RPMI8226 (cell line): Measurements from ENCODE around the gene CGB5.
A peak's percentile ranks its signal among the peaks of the same experiment; 100 is the strongest.
"Not testable (repeated sequence)": the region's sequence is repeated elsewhere in the genome, so short reads cannot be mapped to it uniquely, and the experiment has no call there.

ENCODE experiments used
- DNase-seq: peaks from one replicate; pipeline ENCODE4 v3.0.0-alpha.2; 2015

Gene CGB5

DNA sequence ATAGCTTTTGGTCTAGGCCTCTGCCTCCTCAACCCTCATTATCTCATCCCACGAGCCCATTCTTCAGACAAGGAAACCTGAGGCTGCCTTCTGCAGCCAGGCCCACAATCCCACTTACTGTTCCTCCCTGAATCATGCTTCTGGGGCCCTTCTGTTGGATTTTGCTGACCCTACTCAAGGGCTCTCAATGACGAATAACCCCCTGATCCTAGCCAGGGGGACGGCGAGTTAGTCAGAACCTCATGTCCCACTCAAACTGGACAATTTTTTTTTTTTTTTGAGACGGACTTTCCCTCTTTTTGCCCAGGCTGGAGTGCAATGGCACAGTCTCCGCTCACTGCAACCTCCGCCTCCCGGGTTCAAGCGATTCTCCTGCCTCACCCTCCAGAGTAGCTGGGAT lies 21.5 kb upstream of the CGB5 start:
- DNase-seq = no peak

DNA sequence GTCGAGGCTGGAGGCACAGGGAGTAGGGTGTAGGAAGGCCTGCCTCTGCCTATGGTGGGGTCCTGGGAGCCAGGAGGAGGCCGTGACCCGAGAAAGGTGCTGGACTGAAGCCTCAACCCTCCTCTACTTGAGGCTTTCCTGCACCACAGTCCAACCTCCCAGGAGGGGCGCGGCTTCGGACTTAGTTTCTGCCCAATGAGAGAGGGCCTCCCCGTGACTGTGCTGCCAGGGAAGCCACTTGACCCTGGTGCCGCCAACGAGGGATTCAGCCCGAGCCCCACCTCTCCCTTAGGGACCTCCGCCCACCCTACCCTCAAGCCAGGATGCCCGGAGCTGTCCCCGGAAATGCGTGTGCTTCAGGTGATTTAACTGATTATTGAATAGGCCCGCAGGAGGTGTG lies 19.4 kb upstream of the CGB5 start, which contains the start of gene CGB3:
Gene CGB3, minus strand, starts transcription at position 101 of the 400 bp plus-strand sequence. CDS start 362 bp downstream, outside the sequence.
- not testable (repeated sequence) for DNase-seq

DNA sequence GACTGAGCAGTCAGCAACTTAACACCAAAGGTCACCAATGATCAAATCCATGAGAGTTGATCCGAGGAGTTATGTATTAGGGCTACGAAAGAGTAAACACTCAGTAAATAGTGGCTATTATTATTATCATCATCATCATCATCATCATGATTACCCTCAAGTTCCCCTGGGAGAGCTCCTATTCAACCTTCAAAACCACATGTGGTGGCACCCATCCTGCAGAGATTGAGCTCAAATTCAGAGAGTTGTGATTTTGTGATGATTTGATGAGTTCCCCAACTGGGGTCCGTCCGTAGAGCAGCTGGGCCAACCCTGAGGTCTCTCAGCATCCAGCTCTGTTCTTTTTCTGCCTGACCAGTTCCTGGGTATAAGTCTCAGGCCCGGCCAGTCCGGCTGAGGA lies 18.6 kb upstream of the CGB5 start:
- DNase-seq = not testable (repeated sequence)

DNA sequence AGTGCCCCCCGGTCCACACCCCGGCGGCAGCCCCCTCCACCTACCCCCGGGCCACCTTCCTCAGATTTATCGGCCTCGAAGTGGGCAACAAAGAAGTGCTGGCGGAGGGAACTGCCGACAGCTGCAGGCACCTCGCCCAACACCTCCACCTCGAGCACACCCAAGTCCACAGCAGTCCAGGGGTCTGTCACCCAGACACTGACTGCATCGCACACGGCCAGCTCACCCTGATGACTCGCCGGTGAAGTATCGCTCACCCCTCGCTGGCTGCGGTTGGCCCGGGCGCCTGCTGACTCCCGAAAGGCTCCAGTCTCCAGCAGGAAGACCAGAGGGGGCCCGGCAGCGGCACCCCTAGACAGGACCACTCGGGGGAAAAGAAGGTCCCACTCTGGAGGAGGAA lies 18.0 kb upstream of the CGB5 start:
- not testable (repeated sequence) for DNase-seq

DNA sequence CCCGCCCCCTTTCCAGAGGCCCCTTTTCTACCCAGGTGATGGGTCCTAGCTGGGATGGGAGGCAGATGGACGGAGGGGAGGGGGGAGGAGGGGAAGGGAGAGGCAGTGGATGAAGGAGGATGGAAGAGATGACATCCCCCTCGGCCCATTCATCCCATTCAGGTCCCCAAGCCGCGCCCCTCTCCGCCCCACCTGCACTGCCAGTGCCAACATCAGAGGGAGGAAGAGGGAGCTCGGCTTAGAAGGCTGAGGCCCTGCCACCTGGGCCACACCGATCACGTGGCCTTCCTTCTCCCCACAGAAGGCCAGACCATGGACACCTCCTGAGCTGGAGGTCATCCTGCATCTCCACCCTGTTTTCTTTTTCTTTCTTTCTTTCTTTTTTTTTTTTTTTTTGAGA lies 15.0 kb upstream of the CGB5 start:
- not testable (repeated sequence) for DNase-seq

DNA sequence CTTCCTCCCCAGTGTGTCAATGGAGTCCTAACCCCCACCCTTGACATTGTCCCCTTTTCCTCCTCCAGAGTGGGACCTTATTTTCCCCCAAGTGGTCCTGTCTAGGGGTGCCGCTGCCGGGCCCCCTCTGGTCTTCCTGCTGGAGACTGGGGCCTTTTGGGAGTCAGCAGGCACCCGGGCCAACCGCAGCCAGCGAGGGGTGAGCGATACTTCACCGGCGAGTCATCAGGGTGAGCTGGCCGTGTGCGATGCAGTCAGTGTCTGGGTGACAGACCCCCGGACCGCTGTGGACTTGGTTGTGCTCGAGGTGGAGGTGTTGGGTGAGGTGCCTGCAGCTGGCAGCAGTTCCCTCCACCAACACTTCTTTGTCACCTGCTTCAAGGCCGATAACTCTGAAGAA lies 13.9 kb upstream of the CGB5 start:
- not testable (repeated sequence) for DNase-seq

DNA sequence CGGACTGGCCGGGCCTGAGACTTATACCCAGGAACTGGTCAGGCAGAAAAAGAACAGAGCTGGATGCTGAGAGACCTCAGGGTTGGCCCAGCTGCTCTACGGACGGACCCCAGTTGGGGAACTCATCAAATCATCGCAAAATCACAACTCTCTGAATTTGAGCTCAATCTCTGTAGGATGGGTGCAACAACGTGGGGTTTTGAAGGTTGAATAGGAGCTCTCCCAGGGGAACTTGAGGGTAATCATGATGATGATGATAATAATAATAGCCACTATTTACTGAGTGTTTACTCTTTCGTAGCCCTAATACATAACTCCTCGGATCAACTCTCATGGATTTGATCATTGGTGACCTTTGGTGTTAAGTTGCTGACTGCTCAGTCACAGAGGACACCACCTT lies 13.3 kb upstream of the CGB5 start:
- DNase-seq = not testable (repeated sequence)

DNA sequence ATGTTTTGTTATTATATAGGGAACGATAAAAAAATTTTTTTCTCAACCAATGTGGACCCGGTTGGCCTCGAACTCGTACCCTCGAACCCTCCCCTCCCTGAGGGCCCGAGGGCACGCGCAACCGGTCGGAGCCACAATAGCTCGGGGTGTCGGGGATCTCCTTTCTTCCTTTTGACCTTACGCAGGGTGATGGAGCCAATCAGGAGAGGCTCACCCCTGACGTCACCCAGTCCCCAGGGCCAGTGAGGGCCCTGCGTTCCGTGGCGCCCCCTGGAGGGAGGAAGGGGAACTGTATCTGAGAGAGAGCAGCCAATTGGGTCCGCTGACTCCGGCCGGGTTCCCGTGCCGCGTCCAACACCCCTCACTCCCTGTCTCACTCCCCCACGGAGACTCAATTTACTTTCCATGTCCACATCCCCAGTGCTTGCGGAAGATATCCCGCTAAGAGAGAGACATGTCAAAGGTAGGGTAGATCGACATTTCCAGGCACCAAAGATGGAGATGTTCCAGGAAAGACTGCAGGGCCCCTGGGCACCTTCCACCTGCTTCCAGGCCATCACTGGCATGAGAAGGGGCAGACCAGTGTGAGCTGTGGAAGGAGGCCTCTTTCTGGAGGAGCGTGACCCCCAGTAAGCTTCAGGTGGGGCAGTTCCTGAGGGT lies 11.9 kb upstream of the CGB5 start, which contains the start of gene CGB2:
Gene CGB2, plus strand, starts transcription at position 249 of the 660 bp plus-strand sequence. Its CDS starts 206 bp downstream, at position 455.
- peak; percentile 40 for DNase-seq

DNA sequence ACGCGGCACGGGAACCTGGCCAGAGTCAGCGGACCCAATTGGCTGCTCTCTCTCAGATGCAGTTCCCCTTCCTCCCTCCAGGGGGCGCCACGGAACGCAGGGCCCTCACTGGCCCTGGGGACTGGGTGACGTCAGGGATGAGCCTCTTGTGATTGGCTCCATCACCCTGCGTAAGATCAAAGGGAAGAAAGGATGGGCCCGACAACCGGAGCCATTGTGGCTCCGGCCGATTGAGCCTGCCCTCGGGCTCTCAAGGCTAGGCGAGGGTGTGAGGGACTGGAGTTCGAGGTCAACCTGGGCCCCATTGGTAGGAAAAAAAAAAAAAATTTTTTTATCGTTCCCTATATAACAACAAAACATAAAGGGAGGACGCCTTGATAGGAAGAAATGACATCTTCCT lies 6.8 kb upstream of the CGB5 start, which contains the start of gene CGB1:
Gene CGB1, minus strand, starts transcription at position 81 of the 400 bp plus-strand sequence. CDS start 184 bp downstream, outside the sequence.
- DNase-seq = not testable (repeated sequence)

DNA sequence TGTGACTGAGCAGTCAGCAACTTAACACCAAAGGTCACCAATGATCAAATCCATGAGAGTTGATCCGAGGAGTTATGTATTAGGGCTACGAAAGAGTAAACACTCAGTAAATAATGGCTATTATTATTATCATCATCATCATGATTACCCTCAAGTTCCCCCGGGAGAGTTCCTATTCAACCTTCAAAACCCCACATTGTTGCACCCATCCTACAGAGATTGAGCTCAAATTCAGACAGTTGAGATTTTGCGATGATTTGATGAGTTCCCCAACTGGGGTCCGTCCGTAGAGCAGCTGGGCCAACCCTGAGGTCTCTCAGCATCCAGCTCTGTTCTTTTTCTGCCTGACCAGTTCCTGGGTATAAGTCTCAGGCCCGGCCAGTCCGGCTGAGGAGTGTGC lies 5.5 kb upstream of the CGB5 start:
- DNase-seq = not testable (repeated sequence)

DNA sequence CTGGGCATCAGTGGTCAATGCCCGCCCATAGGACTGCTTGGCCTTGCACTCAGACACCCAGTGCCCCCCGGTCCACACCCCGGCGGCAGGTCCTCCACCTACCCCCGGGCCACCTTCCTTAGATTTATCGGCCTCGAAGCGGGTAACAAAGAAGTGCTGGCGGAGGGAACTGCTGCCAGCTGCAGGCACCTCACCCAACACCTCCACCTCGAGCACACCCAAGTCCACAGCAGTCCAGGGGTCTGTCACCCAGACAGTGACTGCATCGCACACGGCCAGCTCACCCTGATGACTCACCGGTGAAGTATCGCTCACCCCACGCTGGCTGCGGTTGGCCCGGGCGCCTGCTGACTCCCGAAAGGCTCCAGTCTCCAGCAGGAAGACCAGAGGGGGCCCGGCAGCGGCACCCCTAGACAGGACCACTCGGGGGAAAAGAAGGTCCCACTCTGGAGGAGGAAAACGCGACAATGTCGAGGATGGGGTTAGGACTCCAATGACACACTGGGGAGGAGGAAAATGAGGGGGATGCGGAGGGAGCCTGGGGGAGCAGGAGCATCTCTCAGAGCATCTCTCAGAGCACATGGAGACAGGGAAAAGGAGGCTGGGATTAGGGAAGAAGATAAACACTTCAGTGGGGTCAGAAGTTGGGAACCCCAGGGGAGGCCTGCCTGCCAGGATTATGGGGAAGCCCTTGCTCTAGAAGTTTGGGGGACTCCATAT lies 4.9 kb upstream of the CGB5 start:
- not testable (repeated sequence) for DNase-seq

DNA sequence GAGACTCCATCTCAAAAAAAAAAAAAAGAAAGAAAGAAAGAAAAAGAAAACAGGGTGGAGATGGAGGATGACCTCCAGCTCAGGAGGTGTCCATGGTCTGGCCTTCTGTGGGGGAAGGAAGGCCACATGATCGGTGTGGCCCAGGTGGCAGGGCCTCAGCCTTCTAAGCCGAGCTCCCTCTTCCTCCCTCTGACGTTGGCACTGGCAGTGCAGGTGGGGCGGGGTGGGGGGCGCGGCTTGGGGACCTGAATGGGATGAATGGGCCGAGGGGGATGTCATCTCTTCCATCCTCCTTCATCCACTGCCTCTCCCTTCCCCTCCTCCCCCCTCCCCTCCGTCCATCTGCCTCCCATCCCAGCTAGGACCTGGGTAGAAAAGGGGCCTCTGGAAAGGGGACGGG lies 3.9 kb upstream of the CGB5 start:
- DNase-seq = not testable (repeated sequence)

DNA sequence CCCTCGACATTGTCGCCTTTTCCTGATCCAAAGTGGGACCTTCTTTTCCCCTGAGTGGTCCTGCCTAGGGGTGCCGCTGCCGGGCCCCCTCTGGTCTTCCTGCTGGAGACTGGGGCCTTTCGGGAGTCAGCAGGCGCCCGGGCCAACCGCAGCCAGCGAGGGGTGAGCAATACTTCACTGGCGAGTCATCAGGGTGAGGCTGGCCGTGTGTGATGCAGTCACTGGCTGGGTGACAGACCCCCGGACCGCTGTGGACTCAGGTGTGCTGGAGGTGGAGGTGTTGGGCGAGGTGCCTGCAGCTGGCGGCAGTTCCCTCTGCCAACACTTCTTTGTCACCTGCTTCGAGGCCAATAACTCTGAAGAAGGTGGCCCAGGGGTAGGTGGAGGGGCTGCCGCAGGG lies 1.5 kb upstream of the CGB5 start:
- no peak for DNase-seq

DNA sequence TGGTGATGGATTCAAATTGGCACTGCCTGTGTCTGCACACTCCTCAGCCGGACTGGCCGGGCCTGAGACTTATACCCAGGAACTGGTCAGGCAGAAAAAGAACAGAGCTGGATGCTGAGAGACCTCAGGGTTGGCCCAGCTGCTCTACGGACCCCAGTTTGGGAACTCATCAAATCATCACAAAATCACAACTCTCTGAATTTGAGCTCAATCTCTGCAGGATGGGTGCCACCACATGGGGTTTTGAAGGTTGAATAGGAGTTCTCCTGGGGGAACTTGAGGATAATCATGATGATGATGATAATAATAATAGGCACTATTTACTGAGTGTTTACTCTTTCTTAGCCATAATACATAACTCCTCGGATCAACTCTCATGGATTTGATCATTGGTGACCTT lies 982 bp upstream of the CGB5 start:
- DNase-seq = not testable (repeated sequence)

DNA sequence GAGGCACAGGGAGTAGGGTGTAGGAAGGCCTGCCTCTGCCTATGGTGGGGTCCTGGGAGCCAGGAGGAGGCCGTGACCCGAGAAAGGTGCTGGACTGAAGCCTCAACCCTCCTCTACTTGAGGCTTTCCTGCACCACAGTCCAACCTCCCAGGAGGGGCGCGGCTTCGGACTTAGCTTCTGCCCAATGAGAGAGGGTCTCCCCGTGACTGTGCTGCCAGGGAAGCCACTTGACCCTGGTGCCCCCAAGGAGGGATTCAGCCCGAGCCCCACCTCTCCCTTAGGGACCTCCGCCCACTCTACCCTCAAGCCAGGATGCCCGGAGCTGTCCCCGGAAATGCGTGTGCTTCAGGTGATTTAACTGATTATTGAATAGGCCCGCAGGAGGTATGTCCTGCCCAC lies 5.4 kb downstream of the CGB5 start, which contains the start of gene CGB8:
Gene CGB8, minus strand, starts transcription at position 101 of the 400 bp plus-strand sequence. CDS start 372 bp downstream, outside the sequence.
- not testable (repeated sequence) for DNase-seq

DNA sequence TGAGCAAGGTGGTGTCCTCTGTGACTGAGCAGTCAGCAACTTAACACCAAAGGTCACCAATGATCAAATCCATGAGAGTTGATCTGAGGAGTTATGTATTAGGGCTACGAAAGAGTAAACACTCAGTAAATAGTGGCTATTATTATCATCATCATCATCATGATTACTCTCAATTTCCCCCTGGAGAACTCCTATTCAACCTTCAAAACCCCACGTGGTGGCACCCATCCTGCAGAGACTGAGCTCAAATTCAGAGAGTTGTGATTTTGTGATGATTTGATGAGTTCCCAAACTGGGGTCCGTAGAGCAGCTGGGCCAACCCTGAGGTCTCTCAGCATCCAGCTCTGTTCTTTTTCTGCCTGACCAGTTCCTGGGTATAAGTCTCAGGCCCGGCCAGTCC lies 6.2 kb downstream of the CGB5 start:
- DNase-seq = not testable (repeated sequence)

DNA sequence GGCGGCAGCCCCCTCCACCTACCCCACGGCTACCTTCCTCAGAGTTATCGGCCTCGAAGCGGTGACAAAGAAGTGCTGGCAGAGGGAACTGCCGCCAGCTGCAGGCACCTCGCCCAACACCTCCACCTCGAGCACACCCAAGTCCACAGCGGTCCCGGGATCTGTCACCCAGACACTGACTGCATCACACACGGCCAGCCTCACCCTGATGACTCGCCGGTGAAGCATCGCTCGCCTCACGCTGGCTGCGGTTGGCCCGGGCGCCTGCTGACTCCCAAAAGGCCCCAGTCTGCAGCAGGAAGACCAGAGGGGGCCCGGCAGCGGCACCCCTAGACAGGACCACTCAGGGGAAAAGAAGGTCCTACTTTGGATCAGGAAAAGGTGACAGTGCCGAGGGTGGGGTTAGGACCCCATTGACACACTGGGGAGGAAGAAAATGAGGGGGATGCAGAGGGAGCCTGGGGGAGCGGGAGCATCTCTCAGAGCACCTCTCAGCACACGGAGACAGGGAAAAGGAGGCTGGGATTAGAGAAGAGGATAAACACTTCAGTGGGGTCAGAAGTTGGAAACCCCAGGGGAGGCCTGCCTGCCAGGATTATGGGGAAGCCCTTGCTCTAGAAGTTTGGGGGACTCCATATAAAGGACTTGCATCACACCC lies 6.9 kb downstream of the CGB5 start:
- DNase-seq = not testable (repeated sequence)

DNA sequence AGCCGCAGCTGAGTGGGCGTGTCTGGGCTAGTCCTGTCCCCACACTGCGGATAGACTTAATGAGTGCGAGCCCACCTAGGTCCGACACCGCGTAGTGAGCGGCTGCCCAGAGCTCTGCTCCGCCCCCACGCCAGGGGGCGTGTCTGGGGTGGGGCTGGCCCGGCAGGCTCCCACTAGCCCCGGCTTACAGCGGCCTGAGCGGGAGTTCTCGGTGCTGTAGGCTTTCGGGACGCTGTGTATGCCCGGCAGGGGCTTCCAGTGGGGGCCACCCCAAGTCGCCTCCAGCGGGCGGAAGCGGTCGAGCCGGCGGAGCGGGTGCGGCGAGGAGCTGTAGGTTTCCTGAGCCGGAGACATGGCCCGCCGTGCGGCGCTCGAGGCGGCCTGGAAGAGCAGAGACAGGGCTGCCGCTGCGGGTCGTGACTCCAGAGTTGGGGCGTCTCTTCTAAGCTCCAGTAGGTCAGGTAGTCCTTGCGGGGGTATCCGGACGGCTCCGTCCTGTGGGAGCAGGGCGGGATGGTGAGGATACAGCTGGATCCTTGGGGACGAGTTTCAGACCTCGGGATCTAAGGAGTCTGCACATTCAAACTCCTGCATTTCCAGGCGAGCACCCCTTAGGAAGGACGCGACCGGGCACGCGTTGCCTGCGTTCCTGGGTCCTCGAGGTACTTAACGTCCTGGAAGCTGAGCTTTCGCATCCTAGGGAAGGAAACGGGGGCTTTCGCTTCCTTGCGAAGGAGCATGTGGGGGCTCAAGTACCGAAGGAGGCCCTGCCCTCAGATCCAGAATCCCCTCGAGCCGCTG lies 12.7 kb downstream of the CGB5 start:
- DNase-seq = peak; percentile 55

DNA sequence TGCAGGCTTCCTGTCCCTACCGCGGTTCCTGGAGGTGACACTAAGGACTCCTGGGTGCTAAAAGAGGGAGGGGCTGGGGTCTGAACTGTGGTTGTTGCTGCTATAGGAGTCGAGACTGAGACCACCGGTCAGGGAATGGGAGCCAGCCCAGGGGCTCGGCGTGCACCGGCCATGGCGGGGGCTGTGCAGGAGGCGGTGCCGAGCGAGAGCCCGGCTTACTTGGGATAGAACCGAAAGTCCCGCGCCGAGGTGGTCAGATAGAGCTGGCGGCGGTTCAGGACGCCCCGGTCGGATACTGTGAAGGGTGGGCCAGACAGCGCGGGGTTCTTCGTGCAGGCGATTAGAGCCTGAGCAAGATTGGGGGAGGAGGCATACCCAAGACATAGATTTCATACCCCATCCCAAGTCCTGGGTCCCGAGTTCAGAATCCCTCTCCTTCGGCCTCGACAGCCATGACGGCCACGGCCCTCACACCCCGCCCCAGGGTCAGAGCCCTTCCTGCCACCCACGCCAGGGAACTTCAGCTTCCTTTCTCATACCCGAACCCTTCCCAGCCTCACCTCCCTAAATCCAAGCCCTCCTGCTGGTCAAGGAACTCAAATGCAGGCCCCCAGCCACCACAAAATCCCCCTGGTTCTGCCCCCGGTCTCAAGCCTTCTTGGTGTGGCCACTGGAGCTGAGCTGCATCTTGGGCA lies 13.4 kb downstream of the CGB5 start:
- DNase-seq = not testable (repeated sequence)

DNA sequence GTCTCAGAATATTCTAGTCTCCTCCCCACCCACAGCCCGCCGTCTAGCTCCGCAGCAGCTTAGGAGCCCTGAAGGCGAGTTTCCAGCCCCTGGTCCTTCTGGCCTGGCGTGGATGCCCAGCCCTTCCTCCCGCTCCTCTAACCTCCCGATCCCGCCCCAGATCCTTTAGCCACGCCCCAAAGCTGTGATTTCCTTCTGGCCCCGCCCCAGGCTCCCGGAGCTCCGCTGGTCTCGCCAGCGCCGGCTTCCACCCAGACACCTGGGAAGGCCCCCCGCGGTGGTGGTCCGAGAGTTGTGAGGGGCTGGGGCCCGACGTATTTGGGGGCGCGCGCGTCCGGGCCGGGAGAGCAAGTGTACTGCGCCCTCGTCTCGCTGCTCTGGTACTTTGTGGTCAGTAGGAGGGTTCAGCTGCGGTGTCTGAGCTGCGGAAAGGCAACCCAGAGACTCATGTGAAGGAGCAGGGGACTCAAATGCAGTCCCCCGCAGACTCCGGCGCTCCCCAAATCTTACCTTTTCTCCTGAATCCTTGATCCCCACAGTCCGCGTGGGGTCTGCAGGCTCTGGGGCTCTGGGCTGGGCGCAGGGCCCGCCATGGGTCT lies 14.1 kb downstream of the CGB5 start, which contains the start of gene CGB7:
Gene CGB7, minus strand, starts transcription at position 114 of the 599 bp plus-strand sequence. CDS start 2,374 bp downstream, outside the sequence.
- DNase-seq = no peak

DNA sequence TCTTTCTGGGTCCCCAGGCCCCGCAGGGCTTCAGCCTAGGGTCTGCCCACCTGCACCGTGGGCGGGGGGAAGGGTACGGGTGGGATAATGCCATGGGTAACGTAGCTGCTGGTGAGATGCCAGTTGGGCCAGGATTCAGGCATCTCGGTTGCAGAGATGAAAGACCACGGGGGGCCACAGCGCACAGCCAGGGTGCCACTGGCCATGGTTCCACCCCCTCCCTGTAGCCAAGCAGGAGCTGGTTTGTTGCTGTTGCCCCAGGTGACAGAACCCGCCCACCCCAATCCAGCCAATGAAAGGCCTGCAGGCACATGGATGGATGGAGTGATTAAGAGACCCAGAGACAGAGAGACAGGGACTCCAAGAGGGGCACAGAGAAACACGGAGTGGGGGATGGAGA lies 14.9 kb downstream of the CGB5 start:
- no peak for DNase-seq
